AG08396 (cell line): ENCODE results near the gene KCTD16.
A peak's percentile ranks its signal among the peaks of the same experiment; 100 is the strongest.

Source experiments
- DNase-seq: peaks from one replicate; pipeline ENCODE4 v3.0.0; 2012; ENCODE audit warnings: low spot score, mixed read lengths

Gene KCTD16

GRCh38 chr5:144170276-144171024 is at the start of gene KCTD16, which contains the start of gene YIPF5:
Gene KCTD16, plus strand, starts transcription at chr5:144170873.
Gene YIPF5, minus strand, starts transcription at chr5:144170659. Its CDS starts 704 bp downstream, at chr5:144169955.
- peak; percentile 97 for DNase-seq

- no peak for DNase-seq
These were observed 49.1 kb upstream of the KCTD16 start for GRCh38 chr5:144121577-144121976.

GRCh38 chr5:144122081-144122480 is 48.6 kb upstream of the KCTD16 start:
- DNase-seq = no peak

- DNase-seq = no peak
These were observed 48.0 kb upstream of the KCTD16 start for GRCh38 chr5:144122641-144123040.

GRCh38 chr5:144125163-144125726 is 45.4 kb upstream of the KCTD16 start:
- no peak for DNase-seq

GRCh38 chr5:144126707-144127106 is 44.0 kb upstream of the KCTD16 start:
- DNase-seq = no peak

- no peak for DNase-seq
These were observed 41.8 kb upstream of the KCTD16 start for GRCh38 chr5:144128844-144129243.

GRCh38 chr5:144130306-144130705 is 40.4 kb upstream of the KCTD16 start:
- no peak for DNase-seq

- DNase-seq = no peak
These were observed 39.4 kb upstream of the KCTD16 start for GRCh38 chr5:144131261-144131660.

GRCh38 chr5:144133050-144133633 is 37.5 kb upstream of the KCTD16 start:
- no peak for DNase-seq

GRCh38 chr5:144134194-144134826 is 36.4 kb upstream of the KCTD16 start:
- no peak for DNase-seq

- DNase-seq = no peak
These were observed 35.4 kb upstream of the KCTD16 start for GRCh38 chr5:144135113-144135762.

GRCh38 chr5:144139586-144139985 is 31.1 kb upstream of the KCTD16 start:
- DNase-seq = no peak

- DNase-seq = no peak
These were observed 29.1 kb upstream of the KCTD16 start for GRCh38 chr5:144141585-144141984.

- DNase-seq = peak; percentile 30
These were observed 28.4 kb upstream of the KCTD16 start for GRCh38 chr5:144142139-144142823.

GRCh38 chr5:144142824-144143162 is 27.9 kb upstream of the KCTD16 start:
- DNase-seq = no peak

GRCh38 chr5:144143625-144144024 is 27.0 kb upstream of the KCTD16 start:
- DNase-seq = no peak

GRCh38 chr5:144144956-144145751 is 25.5 kb upstream of the KCTD16 start:
- DNase-seq = no peak

GRCh38 chr5:144151026-144151425 is 19.6 kb upstream of the KCTD16 start:
- no peak for DNase-seq

GRCh38 chr5:144156767-144157171 is 13.9 kb upstream of the KCTD16 start:
- no peak for DNase-seq

GRCh38 chr5:144162686-144163085 is 8.0 kb upstream of the KCTD16 start:
- no peak for DNase-seq
